ENCODE measurements around the gene TNRC6C.

GRCh38 chr17:78012428-78012827 lies 53.9 kb downstream of the TNRC6C start:
- no peak for TF ChIP-seq YY1 (IDR thresholded peaks at IDR 0.05)
- TF ChIP-seq, protein P1, sequence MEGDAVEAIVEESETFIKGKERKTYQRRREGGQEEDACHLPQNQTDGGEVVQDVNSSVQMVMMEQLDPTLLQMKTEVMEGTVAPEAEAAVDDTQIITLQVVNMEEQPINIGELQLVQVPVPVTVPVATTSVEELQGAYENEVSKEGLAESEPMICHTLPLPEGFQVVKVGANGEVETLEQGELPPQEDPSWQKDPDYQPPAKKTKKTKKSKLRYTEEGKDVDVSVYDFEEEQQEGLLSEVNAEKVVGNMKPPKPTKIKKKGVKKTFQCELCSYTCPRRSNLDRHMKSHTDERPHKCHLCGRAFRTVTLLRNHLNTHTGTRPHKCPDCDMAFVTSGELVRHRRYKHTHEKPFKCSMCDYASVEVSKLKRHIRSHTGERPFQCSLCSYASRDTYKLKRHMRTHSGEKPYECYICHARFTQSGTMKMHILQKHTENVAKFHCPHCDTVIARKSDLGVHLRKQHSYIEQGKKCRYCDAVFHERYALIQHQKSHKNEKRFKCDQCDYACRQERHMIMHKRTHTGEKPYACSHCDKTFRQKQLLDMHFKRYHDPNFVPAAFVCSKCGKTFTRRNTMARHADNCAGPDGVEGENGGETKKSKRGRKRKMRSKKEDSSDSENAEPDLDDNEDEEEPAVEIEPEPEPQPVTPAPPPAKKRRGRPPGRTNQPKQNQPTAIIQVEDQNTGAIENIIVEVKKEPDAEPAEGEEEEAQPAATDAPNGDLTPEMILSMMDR (IDR thresholded peaks at IDR 0.05; ENCODE audit: low read depth, low read length, missing input control), result no peak
- TF ChIP-seq, protein P2, sequence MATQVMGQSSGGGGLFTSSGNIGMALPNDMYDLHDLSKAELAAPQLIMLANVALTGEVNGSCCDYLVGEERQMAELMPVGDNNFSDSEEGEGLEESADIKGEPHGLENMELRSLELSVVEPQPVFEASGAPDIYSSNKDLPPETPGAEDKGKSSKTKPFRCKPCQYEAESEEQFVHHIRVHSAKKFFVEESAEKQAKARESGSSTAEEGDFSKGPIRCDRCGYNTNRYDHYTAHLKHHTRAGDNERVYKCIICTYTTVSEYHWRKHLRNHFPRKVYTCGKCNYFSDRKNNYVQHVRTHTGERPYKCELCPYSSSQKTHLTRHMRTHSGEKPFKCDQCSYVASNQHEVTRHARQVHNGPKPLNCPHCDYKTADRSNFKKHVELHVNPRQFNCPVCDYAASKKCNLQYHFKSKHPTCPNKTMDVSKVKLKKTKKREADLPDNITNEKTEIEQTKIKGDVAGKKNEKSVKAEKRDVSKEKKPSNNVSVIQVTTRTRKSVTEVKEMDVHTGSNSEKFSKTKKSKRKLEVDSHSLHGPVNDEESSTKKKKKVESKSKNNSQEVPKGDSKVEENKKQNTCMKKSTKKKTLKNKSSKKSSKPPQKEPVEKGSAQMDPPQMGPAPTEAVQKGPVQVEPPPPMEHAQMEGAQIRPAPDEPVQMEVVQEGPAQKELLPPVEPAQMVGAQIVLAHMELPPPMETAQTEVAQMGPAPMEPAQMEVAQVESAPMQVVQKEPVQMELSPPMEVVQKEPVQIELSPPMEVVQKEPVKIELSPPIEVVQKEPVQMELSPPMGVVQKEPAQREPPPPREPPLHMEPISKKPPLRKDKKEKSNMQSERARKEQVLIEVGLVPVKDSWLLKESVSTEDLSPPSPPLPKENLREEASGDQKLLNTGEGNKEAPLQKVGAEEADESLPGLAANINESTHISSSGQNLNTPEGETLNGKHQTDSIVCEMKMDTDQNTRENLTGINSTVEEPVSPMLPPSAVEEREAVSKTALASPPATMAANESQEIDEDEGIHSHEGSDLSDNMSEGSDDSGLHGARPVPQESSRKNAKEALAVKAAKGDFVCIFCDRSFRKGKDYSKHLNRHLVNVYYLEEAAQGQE (IDR thresholded peaks at IDR 0.05), result no peak
- TF ChIP-seq RAD21 (IDR thresholded peaks at IDR 0.05), result no peak
- no peak for TF ChIP-seq NR2F2 (IDR thresholded peaks at IDR 0.05)
